OCI-LY7 (cell line): Measurements from ENCODE around the gene FGFBP2.

Experiments used
- CTCF ChIP-seq: fragments of 200-600 bp; sonication (generic); conservative IDR thresholded peaks from 2 replicates; pipeline ENCODE4 v1.5.1; 2014; ENCODE audit warnings: mild to moderate bottlenecking, antibody characterized with exemption, low read length, moderate library complexity, mixed read lengths
- EZH2phosphoT487 ChIP-seq: fragments of 200-600 bp; sonication (generic); IDR thresholded peaks from 2 replicates; pipeline ENCODE4 v1.6.1; 2018; ENCODE audit warnings: low read depth, borderline replicate concordance, mild to moderate bottlenecking, mixed run types, antibody characterized with exemption, low read length, moderate library complexity, mixed read lengths

- TF ChIP-seq CTCF (no peak), EZH2phosphoT487 (no peak)
These were observed 1.0 kb downstream of the FGFBP2 start for GRCh38 chr4:15961781-15962510.
